ENCODE measurements around the gene CDH26. TPM values are rescaled to one million over a fixed set of nuclear protein-coding genes. Genes with fewer than 3 reads are reported as not detected.

The CDH26 gene
- polyA plus RNA-seq, 1 donor from 2014 or later = 0.43 TPM

DNA sequence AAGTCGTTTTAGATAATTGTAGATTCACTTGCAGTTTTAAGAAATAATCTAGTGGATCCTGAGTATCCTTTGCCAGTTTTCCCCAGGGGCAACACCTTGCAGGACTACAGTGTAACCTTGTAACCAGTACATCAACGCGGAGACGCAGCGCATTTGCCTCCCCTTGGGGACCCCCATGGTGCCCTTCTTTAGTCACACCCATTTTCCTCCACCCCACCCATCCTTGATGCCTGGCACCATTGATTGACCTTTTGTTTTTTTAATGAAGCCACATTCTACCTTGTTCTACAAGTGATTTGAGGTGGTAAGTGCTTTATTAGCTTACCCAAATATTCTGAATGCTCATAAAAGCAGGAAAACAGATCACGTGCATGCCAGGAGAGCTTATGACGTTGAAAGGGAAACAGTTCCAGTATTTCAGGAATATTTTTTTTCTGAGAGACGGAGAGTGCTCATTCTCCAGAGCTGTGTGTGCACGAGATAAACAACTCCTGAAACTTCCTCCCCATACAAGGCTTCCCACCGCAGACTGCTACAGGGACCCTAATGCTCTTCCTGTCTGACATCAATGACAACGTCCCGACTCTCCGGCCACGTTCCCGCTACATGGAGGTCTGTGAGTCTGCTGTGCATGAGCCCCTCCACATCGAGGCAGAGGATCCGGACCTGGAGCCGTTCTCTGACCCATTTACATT, 35.7 kb downstream of the CDH26 start:
- no peak overlapping the region for H3K4me2 ChIP-seq (ENCODE audit: low read length)
- H3F3A ChIP-seq (ENCODE audit: insufficient read depth, low read length, poor library complexity, severe bottlenecking) = no peaks in the 10 kb centered on the region
- no peak overlapping the region for H3K4me3 ChIP-seq (ENCODE audit: low read length)
- no peak overlapping the region for H3K27ac ChIP-seq (ENCODE audit: low read length)
- no peaks in the 10 kb centered on the region for H3K79me2 ChIP-seq (replicated peaks; ENCODE audit: insufficient read depth, low read length)
- H3K9me2 ChIP-seq (ENCODE audit: insufficient read depth, low read length) = no peaks in the 10 kb centered on the region
- TF ChIP-seq POLR2AphosphoS5 (IDR thresholded peaks at IDR 0.05) (no peak), EP300 (conservative IDR thresholded peaks at IDR 0.05; ENCODE audit: poor library complexity, severe bottlenecking) (no peak), MXI1 (conservative IDR thresholded peaks at IDR 0.05; ENCODE audit: poor library complexity, severe bottlenecking) (no peak), TAF1 (IDR thresholded peaks at IDR 0.05; ENCODE audit: low read depth) (no peak), SMC3 (conservative IDR thresholded peaks at IDR 0.05; ENCODE audit: poor library complexity) (no peak), EZH2 (IDR thresholded peaks at IDR 0.05; ENCODE audit: borderline replicate concordance, insufficient read depth, low read length, poor library complexity, severe bottlenecking) (no peak), RAD21 (conservative IDR thresholded peaks at IDR 0.05) (no peak)
- TF ChIP-seq, protein P1, sequence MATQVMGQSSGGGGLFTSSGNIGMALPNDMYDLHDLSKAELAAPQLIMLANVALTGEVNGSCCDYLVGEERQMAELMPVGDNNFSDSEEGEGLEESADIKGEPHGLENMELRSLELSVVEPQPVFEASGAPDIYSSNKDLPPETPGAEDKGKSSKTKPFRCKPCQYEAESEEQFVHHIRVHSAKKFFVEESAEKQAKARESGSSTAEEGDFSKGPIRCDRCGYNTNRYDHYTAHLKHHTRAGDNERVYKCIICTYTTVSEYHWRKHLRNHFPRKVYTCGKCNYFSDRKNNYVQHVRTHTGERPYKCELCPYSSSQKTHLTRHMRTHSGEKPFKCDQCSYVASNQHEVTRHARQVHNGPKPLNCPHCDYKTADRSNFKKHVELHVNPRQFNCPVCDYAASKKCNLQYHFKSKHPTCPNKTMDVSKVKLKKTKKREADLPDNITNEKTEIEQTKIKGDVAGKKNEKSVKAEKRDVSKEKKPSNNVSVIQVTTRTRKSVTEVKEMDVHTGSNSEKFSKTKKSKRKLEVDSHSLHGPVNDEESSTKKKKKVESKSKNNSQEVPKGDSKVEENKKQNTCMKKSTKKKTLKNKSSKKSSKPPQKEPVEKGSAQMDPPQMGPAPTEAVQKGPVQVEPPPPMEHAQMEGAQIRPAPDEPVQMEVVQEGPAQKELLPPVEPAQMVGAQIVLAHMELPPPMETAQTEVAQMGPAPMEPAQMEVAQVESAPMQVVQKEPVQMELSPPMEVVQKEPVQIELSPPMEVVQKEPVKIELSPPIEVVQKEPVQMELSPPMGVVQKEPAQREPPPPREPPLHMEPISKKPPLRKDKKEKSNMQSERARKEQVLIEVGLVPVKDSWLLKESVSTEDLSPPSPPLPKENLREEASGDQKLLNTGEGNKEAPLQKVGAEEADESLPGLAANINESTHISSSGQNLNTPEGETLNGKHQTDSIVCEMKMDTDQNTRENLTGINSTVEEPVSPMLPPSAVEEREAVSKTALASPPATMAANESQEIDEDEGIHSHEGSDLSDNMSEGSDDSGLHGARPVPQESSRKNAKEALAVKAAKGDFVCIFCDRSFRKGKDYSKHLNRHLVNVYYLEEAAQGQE (IDR thresholded peaks at IDR 0.05; ENCODE audit: borderline replicate concordance) = no peak
- TF ChIP-seq, protein P2, sequence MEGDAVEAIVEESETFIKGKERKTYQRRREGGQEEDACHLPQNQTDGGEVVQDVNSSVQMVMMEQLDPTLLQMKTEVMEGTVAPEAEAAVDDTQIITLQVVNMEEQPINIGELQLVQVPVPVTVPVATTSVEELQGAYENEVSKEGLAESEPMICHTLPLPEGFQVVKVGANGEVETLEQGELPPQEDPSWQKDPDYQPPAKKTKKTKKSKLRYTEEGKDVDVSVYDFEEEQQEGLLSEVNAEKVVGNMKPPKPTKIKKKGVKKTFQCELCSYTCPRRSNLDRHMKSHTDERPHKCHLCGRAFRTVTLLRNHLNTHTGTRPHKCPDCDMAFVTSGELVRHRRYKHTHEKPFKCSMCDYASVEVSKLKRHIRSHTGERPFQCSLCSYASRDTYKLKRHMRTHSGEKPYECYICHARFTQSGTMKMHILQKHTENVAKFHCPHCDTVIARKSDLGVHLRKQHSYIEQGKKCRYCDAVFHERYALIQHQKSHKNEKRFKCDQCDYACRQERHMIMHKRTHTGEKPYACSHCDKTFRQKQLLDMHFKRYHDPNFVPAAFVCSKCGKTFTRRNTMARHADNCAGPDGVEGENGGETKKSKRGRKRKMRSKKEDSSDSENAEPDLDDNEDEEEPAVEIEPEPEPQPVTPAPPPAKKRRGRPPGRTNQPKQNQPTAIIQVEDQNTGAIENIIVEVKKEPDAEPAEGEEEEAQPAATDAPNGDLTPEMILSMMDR (IDR thresholded peaks at IDR 0.05; ENCODE audit: poor library complexity, severe bottlenecking) = no peak
- H3K9me3 ChIP-seq (ENCODE audit: low read length) = no peaks in the 10 kb centered on the region
- no peak overlapping the region for H2AFZ ChIP-seq (ENCODE audit: low read depth, low read length)
- no peaks in the 10 kb centered on the region for H3K27me3 ChIP-seq (ENCODE audit: insufficient read depth, low read depth, low read length)
- H4K20me1 ChIP-seq (ENCODE audit: insufficient read depth) = no peaks in the 10 kb centered on the region
- H3K9ac ChIP-seq (ENCODE audit: low read length) = no peak overlapping the region
- H3K36me3 ChIP-seq (ENCODE audit: insufficient read depth, low read length) = no peaks in the 10 kb centered on the region

DNA sequence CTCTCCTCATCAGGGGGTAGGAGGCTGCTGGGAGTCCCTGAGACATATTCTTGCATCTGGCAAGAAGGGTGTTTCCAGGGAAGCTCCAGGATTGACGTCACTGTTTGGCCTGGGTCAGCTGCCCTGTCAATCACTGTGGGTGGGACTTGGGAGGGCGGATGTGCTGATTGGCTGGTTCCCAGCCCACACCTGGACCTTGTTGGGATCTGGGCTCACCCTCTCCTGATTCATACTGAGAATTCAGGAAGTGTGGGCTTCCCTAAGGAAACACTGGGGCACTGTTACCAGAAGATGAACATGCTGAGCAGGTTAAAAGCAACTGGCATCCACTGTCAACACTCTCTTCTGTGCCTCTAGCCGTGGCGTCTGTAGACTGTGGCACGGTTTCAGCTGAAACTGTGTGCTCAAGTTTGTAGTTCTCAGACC, 36.5 kb downstream of the CDH26 start:
- no peaks in the 10 kb centered on the region for H3F3A ChIP-seq (ENCODE audit: insufficient read depth, low read length, poor library complexity, severe bottlenecking)
- H3K79me2 ChIP-seq (replicated peaks; ENCODE audit: insufficient read depth, low read length) = no peaks in the 10 kb centered on the region
- no peak overlapping the region for H3K9ac ChIP-seq (ENCODE audit: low read length)
- no peaks in the 10 kb centered on the region for H3K9me3 ChIP-seq (ENCODE audit: low read length)
- H3K36me3 ChIP-seq (ENCODE audit: insufficient read depth, low read length) = no peaks in the 10 kb centered on the region
- no peak overlapping the region for H3K4me3 ChIP-seq (ENCODE audit: low read length)
- no peaks in the 10 kb centered on the region for H3K27me3 ChIP-seq (ENCODE audit: insufficient read depth, low read depth, low read length)
- H3K4me2 ChIP-seq (ENCODE audit: low read length) = no peak overlapping the region
- TF ChIP-seq TAF1 (IDR thresholded peaks at IDR 0.05; ENCODE audit: low read depth) = no peak
- TF ChIP-seq EZH2 (IDR thresholded peaks at IDR 0.05; ENCODE audit: borderline replicate concordance, insufficient read depth, low read length, poor library complexity, severe bottlenecking) = no peak
- TF ChIP-seq, protein P2 (IDR thresholded peaks at IDR 0.05; ENCODE audit: poor library complexity, severe bottlenecking) = no peak
- TF ChIP-seq, protein P1 (IDR thresholded peaks at IDR 0.05; ENCODE audit: borderline replicate concordance) = no peak
- TF ChIP-seq EP300 (conservative IDR thresholded peaks at IDR 0.05; ENCODE audit: poor library complexity, severe bottlenecking) = no peak
- no peak for TF ChIP-seq SMC3 (conservative IDR thresholded peaks at IDR 0.05; ENCODE audit: poor library complexity)
- no peak for TF ChIP-seq RAD21 (conservative IDR thresholded peaks at IDR 0.05)
- no peak for TF ChIP-seq POLR2AphosphoS5 (IDR thresholded peaks at IDR 0.05)
- TF ChIP-seq MXI1 (conservative IDR thresholded peaks at IDR 0.05; ENCODE audit: poor library complexity, severe bottlenecking) = no peak
- H2AFZ ChIP-seq (ENCODE audit: low read depth, low read length) = no peak overlapping the region
- no peak overlapping the region for H3K27ac ChIP-seq (ENCODE audit: low read length)
- H4K20me1 ChIP-seq (ENCODE audit: insufficient read depth) = no peaks in the 10 kb centered on the region
- H3K9me2 ChIP-seq (ENCODE audit: insufficient read depth, low read length) = no peaks in the 10 kb centered on the region

Data from neural cell (in vitro differentiated cells).